HG03039 (cell line): ENCODE data around the gene ZNF774.
"Not testable (repeated sequence)": the region's sequence is repeated elsewhere in the genome, so short reads cannot be mapped to it uniquely, and the experiment has no call there.

Experiments used
- ATAC-seq: cut with Tn5 transposase; IDR thresholded peaks from one replicate; pipeline ENCODE4 v1.9.1; 2021; ENCODE audit warnings: mild to moderate bottlenecking, moderate library complexity; ENCODE audit not compliant: unreplicated experiment

Gene ZNF774

GRCh38 chr15:90352107-90352893, at the start of gene ZNF774:
ZNF774 (plus strand) TSS chr15:90352284; CDS start chr15:90354661, 2,377 bp downstream.
- peak; percentile 93 for ATAC-seq

- not testable (repeated sequence) for ATAC-seq
These were observed 46.7 kb upstream of the ZNF774 start for GRCh38 chr15:90305355-90305754.

GRCh38 chr15:90305932-90306331, 46.2 kb upstream of the ZNF774 start:
- ATAC-seq = no peak

- peak; percentile 70 for ATAC-seq
These were observed 45.5 kb upstream of the ZNF774 start for GRCh38 chr15:90306560-90306959.

- no peak for ATAC-seq
These were observed 44.4 kb upstream of the ZNF774 start for GRCh38 chr15:90307661-90308060.

- no peak for ATAC-seq
These were observed 43.1 kb upstream of the ZNF774 start for GRCh38 chr15:90309020-90309419.

GRCh38 chr15:90315278-90315982, 36.7 kb upstream of the ZNF774 start:
- no peak for ATAC-seq

- no peak for ATAC-seq
These were observed 35.9 kb upstream of the ZNF774 start for GRCh38 chr15:90316139-90316538.

GRCh38 chr15:90318591-90318990, 33.5 kb upstream of the ZNF774 start:
- no peak for ATAC-seq

- no peak for ATAC-seq
These were observed 31.8 kb upstream of the ZNF774 start for GRCh38 chr15:90320062-90320884.

- no peak for ATAC-seq
These were observed 31.2 kb upstream of the ZNF774 start for GRCh38 chr15:90320885-90321278.

- ATAC-seq = no peak
These were observed 29.5 kb upstream of the ZNF774 start for GRCh38 chr15:90322538-90322937.

- no peak for ATAC-seq
These were observed 26.4 kb upstream of the ZNF774 start for GRCh38 chr15:90325726-90326125.

GRCh38 chr15:90326441-90326840, 25.6 kb upstream of the ZNF774 start:
- ATAC-seq = no peak

GRCh38 chr15:90327311-90327710, 24.8 kb upstream of the ZNF774 start:
- no peak for ATAC-seq

GRCh38 chr15:90334304-90334731, 17.8 kb upstream of the ZNF774 start:
- ATAC-seq = no peak

- ATAC-seq = no peak
These were observed 15.4 kb upstream of the ZNF774 start for GRCh38 chr15:90336705-90337141.

- no peak for ATAC-seq
These were observed 14.8 kb upstream of the ZNF774 start for GRCh38 chr15:90337256-90337655.

- no peak for ATAC-seq
These were observed 13.6 kb upstream of the ZNF774 start for GRCh38 chr15:90338532-90338931.

GRCh38 chr15:90340345-90340744, 11.7 kb upstream of the ZNF774 start:
- no peak for ATAC-seq

GRCh38 chr15:90343302-90343790, 8.7 kb upstream of the ZNF774 start:
- ATAC-seq = no peak
